ENCODE data around the gene TSKU.

- TF ChIP-seq CTCF (conservative IDR thresholded peaks at IDR 0.05), result no peak
- TF ChIP-seq EZH2 (IDR thresholded peaks at IDR 0.05; ENCODE audit: low read depth), result no peak
Measured at GRCh38 chr11:76846441-76846840, 63.3 kb downstream of the TSKU start.
